GM18867 (cell line): ENCODE measurements around the gene HOXA9.

Source experiments
- ATAC-seq: cut with Tn5 transposase; IDR thresholded peaks from one replicate; pipeline ENCODE4 v1.9.1; 2021; ENCODE audit warnings: mild to moderate bottlenecking, moderate library complexity; ENCODE audit not compliant: unreplicated experiment

Gene HOXA9

GRCh38 chr7:27166531-27167505, 1.5 kb upstream of the HOXA9 start:
- ATAC-seq, result no peak

GRCh38 chr7:27165996-27166530, 726 bp upstream of the HOXA9 start:
- no peak for ATAC-seq

DNA sequence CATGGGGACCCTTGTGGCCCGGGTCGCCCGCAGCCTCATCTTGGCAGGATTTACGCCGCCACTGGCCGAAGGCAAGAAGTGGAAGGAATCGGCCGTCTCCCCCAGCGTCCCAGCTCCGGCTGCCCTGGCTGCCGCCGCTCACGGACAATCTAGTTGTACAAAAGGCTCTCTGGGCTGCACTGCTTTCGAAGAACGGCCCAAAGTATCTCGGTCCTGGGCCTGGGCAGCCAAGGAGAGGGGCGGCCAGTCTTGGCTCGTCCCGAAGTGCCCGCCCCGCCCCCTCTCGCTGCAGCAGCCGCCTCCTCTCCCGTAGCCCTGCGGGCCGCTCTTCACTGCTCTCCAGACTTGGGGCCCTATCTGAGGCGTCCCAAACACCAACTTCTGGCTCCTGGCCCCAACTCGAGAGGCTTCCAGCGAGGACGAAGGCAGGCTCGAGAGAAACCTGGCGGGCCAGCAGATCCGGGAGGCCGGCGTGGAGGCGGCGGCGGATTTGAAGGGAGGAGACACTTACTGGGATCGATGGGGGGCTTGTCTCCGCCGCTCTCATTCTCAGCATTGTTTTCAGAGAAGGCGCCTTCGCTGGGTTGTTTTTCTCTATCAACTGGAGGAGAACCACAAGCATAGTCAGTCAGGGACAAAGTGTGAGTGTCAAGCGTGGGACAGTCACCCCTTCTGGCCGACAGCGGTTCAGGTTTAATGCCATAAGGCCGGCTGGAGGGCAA, 809 bp downstream of the HOXA9 start:
- ATAC-seq, result no peak

- no peak for ATAC-seq
These were observed 1.3 kb downstream of the HOXA9 start for GRCh38 chr7:27164045-27164366.

DNA sequence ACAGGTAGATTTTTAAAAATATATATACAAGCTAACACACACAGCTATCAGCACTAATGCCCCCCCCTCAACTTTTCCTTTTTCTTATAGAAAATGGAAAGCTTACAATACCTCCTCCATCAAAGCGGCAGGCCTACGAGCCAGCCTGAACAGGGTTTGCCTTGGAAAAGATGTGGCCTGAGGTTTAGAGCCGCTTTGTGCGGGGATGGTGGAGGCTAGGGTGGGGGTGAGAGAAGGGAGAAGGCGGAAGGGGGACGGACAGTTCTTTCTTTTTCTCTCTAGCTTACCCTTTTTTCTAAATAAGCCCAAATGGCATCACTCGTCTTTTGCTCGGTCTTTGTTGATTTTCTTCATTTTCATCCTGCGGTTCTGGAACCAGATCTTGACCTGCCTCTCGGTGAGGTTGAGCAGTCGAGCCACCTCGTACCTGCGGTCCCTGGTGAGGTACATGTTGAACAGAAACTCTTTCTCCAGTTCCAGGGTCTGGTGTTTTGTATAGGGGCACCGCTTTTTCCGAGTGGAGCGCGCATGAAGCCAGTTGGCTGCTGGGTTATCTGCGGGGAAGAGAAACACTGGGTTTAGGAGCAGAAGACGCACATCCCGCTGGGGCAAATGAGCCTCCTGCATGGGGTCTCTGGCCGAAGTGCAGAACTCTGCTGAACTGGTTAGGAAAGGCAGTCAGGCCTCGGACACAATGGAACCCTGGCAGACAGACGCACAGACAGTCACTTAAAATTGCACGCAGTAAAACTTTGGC, 1.9 kb downstream of the HOXA9 start:
- ATAC-seq, result no peak

- ATAC-seq, result no peak
These were observed 2.6 kb downstream of the HOXA9 start for GRCh38 chr7:27162561-27163287.

DNA sequence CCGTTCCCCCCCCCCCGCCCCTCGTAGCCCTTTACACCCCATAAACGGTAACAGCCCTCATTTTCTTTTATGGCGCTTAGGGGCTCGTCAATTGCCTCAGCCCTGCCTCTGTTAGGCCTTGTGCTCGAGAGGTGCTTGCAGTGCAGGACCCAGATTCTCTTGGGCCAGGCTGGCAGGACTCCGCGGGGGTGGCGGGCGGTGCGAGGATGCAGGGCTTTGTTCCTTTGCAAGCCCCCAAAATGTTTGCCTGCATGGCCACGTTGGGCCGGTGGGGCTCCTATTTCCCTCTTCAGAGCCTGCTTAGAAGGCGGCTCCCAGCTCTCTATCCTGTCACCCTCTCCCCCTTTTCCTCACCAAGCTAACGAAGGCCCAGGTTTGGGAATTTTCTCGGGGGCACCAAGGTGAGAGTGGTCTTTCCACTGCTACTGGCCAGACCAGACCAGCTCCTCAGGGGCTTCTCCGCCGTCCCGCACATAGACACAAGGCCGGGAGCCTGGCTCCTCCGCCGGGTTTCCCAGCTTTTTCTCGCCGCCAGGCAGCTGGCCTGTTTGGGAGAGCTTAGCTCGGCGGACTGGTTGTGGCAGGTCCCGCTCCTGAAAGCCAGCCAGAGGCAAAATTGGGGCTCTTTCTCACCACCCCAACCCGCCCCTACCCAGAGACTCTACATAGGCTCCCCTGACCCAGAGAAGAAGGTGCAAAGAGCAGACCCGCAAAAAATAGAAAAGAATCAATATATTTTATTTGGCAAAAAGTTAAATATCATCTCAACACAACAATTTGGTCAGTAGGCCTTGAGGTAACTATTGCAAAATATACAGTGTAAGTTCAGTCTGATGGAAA, 3.4 kb downstream of the HOXA9 start:
- ATAC-seq, result no peak

- ATAC-seq, result no peak
These were observed 4.1 kb downstream of the HOXA9 start for GRCh38 chr7:27161214-27161720.

GRCh38 chr7:27160546-27161213, 4.7 kb downstream of the HOXA9 start:
- ATAC-seq, result peak; percentile 67

- ATAC-seq, result peak; percentile 14
These were observed 5.2 kb downstream of the HOXA9 start for GRCh38 chr7:27160145-27160545.

- ATAC-seq, result no peak
These were observed 5.8 kb downstream of the HOXA9 start for GRCh38 chr7:27159266-27160144.

DNA sequence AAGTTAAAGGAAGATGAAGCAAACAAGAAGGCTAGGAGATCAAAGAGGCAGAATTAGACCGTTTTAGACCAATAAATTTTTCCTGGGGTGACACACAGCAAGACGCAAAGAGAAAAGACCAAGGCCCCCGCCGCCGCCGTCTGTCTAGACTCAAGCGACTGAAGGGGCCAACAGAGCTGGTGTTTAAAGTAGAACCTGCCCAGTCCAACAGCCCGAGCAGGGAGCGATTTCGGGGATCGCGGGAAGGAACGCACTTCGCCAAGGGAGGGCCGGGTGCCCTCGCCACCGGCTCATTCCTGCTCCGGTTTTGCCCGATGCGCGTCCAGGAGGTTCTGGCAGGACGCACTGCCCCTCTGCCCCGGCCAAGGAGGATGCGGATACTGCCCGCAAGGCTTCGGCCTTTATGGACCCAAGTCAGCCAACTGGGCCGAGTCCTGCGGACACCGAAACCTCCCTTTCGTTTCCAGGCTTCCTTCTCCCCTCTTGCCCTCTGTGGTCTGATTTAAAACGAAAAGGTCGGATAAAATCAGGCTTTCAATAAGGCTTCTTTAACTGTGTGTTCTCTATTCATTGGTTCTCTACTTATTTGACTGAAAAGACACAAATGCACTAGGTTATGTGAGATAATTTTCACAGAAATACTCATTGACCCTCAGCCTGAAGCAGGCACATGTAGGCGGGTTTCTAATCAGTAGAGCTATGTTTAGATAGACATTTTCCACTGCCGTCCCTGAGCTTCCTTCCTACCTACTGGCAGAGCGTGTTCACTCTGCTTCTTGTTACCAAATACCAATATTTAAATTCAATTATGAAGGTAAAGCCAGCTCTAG, 6.7 kb downstream of the HOXA9 start:
- no peak for ATAC-seq

- ATAC-seq, result no peak
These were observed 7.5 kb downstream of the HOXA9 start for GRCh38 chr7:27157702-27158431.

GRCh38 chr7:27156916-27157701, 8.2 kb downstream of the HOXA9 start:
- ATAC-seq, result no peak

- ATAC-seq, result no peak
These were observed 8.8 kb downstream of the HOXA9 start, which contains the start of gene HOXA7 for GRCh38 chr7:27156508-27156898. TSS of gene HOXA7 (minus strand) at chr7:27156675. CDS start at chr7:27156545, 130 bp downstream.
